ENCODE results near the gene ADORA1. TPM values are rescaled to one million over a fixed set of nuclear protein-coding genes. Genes with fewer than 3 reads are reported as not detected.

Gene ADORA1
- total and polyA plus RNA-seq, 2 experiments from 2014 or later = 8.5 to 22.2 TPM

DNA sequence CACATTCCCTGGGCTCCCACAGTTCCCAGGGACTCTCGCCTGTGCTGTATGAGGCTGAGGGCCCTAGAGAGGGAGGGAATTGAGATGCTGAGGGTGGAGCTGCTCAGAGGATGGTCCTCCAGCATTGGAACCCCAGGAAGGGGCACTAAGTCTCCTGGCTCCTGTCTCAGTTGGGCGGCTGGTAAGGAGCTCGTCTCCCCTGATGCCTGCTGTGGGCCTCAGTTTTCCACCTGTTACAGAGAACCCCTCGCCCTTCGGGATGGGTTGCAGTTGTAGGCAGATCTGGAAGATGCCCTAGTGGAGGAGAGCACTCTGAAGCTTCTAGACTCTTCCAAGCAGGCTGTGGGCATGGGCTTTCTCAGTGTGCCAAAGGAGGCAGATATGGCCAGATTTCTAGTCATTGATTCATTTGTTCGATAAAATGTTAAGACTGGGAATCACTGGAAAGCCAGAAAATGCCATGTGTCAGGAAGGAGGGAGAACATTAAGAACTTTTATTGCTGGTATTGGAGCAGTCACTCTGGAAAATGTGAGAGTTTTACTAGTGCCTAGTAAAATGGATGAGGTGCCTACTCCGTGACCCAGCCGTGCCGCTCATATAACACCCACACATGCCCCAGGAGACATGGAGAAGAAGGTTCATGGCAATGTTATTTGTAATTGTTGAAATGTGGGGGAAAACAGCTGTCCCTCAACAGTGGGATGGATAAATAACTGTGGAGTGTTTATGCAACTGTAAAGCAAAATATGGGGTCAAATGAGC, 48.9 kb downstream of the ADORA1 start:
- Histone ChIP-seq H3K27ac (no peak overlapping the region), H3K4me3 (no peak overlapping the region), H3K4me1 (ENCODE audit: low read depth) (peaks cover 21% of the 10 kb centered on the region), H3K27me3 (no peaks in the 10 kb centered on the region), H3K9me3 (ENCODE audit: low read depth) (no peaks in the 10 kb centered on the region), H3K36me3 (no peaks in the 10 kb centered on the region)
- no peak for DNase-seq (ENCODE audit: low read depth in 1 of 2, low spot score in 1 of 2)
- TF ChIP-seq, protein P1, sequence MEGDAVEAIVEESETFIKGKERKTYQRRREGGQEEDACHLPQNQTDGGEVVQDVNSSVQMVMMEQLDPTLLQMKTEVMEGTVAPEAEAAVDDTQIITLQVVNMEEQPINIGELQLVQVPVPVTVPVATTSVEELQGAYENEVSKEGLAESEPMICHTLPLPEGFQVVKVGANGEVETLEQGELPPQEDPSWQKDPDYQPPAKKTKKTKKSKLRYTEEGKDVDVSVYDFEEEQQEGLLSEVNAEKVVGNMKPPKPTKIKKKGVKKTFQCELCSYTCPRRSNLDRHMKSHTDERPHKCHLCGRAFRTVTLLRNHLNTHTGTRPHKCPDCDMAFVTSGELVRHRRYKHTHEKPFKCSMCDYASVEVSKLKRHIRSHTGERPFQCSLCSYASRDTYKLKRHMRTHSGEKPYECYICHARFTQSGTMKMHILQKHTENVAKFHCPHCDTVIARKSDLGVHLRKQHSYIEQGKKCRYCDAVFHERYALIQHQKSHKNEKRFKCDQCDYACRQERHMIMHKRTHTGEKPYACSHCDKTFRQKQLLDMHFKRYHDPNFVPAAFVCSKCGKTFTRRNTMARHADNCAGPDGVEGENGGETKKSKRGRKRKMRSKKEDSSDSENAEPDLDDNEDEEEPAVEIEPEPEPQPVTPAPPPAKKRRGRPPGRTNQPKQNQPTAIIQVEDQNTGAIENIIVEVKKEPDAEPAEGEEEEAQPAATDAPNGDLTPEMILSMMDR (IDR thresholded peaks at IDR 0.05; ENCODE audit: low read depth, low read length) = no peak

DNA sequence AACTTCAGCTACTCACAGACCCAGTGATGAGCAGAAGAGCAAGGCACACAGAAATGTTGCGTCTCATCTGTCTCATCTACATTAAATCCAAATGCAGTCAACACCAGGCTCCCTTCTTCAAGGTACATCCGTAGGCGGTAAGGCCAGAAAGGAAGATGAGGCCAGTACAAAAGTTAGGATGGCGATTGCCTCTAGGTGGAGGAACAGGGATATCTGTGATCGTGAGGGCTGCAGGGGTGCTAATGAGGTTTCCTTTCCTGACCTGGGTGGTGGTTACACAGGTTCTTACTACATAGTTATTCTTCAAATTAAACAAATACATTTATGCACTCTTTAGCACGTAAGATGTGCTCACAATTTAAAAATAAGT, 49.5 kb downstream of the ADORA1 start:
- Histone ChIP-seq H3K27ac (no peak overlapping the region), H3K9me3 (ENCODE audit: low read depth) (no peaks in the 10 kb centered on the region), H3K27me3 (no peaks in the 10 kb centered on the region), H3K36me3 (no peaks in the 10 kb centered on the region), H3K4me3 (no peak overlapping the region), H3K4me1 (ENCODE audit: low read depth) (peaks cover 21% of the 10 kb centered on the region)
- DNase-seq (ENCODE audit: low read depth in 1 of 2, low spot score in 1 of 2) = no peak
- TF ChIP-seq, protein P1 (IDR thresholded peaks at IDR 0.05; ENCODE audit: low read depth, low read length) = no peak

DNA sequence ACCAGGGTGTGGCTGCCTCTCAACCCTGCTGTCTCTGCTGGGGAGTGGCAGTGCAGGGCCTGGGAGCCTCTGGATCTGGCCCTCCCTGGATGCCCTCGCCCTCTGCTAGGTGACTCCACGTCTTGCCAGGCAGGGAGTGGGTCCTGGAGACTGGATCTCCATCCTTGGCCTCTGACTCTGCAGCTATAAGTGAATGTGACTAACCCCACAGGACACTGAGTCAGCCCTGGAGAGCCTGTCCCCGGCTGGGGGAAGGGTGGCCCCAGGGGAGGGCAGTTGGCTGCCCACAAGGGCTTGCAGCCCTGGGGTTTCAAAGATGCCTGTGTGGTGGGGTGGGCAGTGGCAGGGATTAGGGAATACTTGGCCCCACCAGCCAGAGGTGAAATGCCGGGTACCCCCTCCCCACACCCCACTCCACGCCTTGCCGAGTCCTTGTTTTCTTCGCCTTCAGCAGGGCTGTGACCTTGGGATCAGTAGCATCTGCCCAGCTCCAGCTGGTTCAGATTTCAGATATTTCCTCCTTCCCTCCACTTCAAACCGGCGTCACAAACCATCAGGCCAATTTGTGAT, 50.0 kb downstream of the ADORA1 start:
- DNase-seq (ENCODE audit: low read depth in 1 of 2, low spot score in 1 of 2) = peak in 1 of 2 donors; percentile 27
- Histone ChIP-seq H3K36me3 (no peaks in the 10 kb centered on the region), H3K9me3 (ENCODE audit: low read depth) (no peaks in the 10 kb centered on the region), H3K27me3 (no peaks in the 10 kb centered on the region), H3K4me1 (ENCODE audit: low read depth) (peaks cover 21% of the 10 kb centered on the region), H3K27ac (no peak overlapping the region), H3K4me3 (no peak overlapping the region)
- TF ChIP-seq, protein P1 (IDR thresholded peaks at IDR 0.05; ENCODE audit: low read depth, low read length) = no peak

DNA sequence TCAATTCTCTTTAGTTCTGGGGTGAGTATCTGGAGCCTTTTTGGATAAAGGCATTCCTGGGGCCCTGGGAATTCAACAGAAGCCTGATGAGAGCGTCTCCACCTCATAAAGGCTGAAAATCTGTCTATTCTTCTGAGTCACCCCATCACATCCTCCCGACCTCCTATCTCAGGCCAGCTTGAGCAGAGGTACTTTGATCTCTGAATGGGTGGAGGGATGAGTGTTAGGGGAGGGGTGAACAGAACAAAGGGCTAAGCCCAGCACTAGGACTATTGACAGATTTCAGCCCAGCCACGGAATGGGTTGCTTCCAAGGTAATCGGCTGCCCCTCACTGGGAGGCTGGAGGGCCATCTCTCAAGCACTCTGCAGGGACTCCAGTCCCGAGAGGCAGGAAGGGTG, 50.6 kb downstream of the ADORA1 start:
- Histone ChIP-seq H3K27ac (no peak overlapping the region), H3K4me1 (ENCODE audit: low read depth) (peaks cover 21% of the 10 kb centered on the region)
- no peak for DNase-seq (ENCODE audit: low read depth in 1 of 2, low spot score in 1 of 2)

DNA sequence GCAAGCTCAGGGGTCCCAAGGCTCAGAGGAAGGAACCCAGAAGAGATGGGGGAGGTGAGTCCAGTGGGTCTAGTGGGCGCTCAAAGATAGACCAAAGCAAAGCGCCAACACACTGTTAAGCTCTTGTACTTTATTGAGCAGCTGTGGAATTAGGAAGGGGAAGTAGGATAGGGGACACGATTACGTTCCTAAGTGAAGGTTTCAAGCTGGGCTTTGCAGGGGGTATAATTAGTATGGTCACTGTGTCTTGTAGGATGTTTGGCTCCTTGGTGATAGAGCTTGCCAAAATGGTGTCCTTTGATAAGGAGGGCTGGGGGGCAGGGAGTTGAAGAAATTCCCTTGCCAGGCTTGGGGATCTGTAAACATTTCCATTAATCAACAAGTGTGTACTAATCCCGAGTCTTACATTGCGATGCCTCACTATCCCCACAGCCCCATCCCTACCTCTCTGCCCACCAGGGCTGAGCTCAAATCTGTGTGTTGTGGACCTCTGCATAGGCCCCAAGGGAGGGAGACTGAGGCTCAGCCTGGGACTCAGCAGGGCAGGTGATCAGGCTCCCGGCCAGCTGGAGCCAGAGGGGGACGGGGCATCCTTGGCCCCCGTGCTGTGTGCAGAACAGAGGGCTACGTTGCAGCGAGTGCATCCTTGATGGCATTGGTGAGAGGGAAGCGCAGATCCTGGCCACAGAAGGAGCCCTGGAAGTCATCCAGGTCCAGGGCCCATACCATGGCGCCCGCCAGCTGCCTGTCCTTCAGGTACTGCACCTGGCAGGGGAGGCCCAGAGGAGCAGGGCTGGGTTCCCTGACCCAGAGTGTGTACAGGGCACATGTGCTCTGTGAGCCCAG, 51.5 kb downstream of the ADORA1 start:
- H3K27me3 ChIP-seq = no peaks in the 10 kb centered on the region
- no peaks in the 10 kb centered on the region for H3K9me3 ChIP-seq (ENCODE audit: low read depth)
- no peak for DNase-seq (ENCODE audit: low read depth in 1 of 2, low spot score in 1 of 2)
- no peak overlapping the region for H3K4me3 ChIP-seq
- no peak overlapping the region for H3K27ac ChIP-seq
- TF ChIP-seq, protein P1 (IDR thresholded peaks at IDR 0.05; ENCODE audit: low read depth, low read length) = no peak
- H3K36me3 ChIP-seq = no peaks in the 10 kb centered on the region
- H3K4me1 ChIP-seq (ENCODE audit: low read depth) = peaks cover 15% of the 10 kb centered on the region

More for the DNA sequence above, 50.6 kb downstream of the ADORA1 start:
- Histone ChIP-seq H3K9me3 (ENCODE audit: low read depth) (no peaks in the 10 kb centered on the region), H3K27me3 (no peaks in the 10 kb centered on the region), H3K4me3 (no peak overlapping the region), H3K36me3 (no peaks in the 10 kb centered on the region)
- TF ChIP-seq, protein P1 (IDR thresholded peaks at IDR 0.05; ENCODE audit: low read depth, low read length) = no peak

Data from cardiac muscle cell (in vitro differentiated cells and primary cell).